CD4-positive, alpha-beta T cell (primary cell): ENCODE measurements around the gene DTX3L. TPM values are rescaled to one million over a fixed set of nuclear protein-coding genes. Genes with fewer than 3 reads are reported as not detected.

Experiments used
- ATAC-seq: fragments of 200-7000 bp; cut with Tn5 transposase; one replicate; pipeline ENCODE4 v1.10.0; 2022; ENCODE audit warnings: mild to moderate bottlenecking; ENCODE audit not compliant: poor library complexity
- CTCF ChIA-PET: fragments of 350-600 bp; sonication (Branson Sonifier 250); formaldehyde crosslinking; loops from one replicate; lab custom pipeline; 2021; ENCODE audit warnings: antibody characterized with exemption, inconsistent platforms; lab: Charles Lee
- POLR2A ChIA-PET: fragments of 350-600 bp; sonication (Branson Sonifier 250); formaldehyde crosslinking; loops from one replicate; lab custom pipeline; 2021; ENCODE audit warnings: antibody characterized with exemption, inconsistent platforms; lab: Charles Lee
- DNase-seq, 14 experiments: peaks; one replicate each; pipeline ENCODE4 v3.0.0-alpha.2; 2013 to 2020; ENCODE audit warnings: mixed read lengths in 2 of 14
- H3K27ac ChIP-seq, 2 donors: one replicate each; pipeline versions ENCODE4 v1.5.1 to v1.7.0; 2013; ENCODE audit warnings: low read length in 2 of 2, low read depth in 1 of 2, mild to moderate bottlenecking in 1 of 2
- H3K27me3 ChIP-seq, 2 experiments: 1 replicate in 1 of 2; 2 replicates in 1 of 2; pipeline versions ENCODE4 v1.6.1 to v1.7.0; 2013; ENCODE audit warnings: low read length in 2 of 2, control low read depth in 1 of 2, mild to moderate bottlenecking in 1 of 2, moderate library complexity in 1 of 2; ENCODE audit not compliant: insufficient read depth in 2 of 2, control insufficient read depth in 1 of 2
- H3K36me3 ChIP-seq: one replicate; pipeline ENCODE4 v1.6.1; 2013; ENCODE audit warnings: low read length, control low read depth; ENCODE audit not compliant: insufficient read depth
- H3K4me1 ChIP-seq: one replicate; pipeline ENCODE4 v1.6.1; 2013; ENCODE audit warnings: low read length, control low read depth; ENCODE audit not compliant: insufficient read depth
- H3K4me3 ChIP-seq: one replicate; pipeline ENCODE4 v1.5.1; 2013; ENCODE audit warnings: mild to moderate bottlenecking, low read length, moderate library complexity
- H3K9me3 ChIP-seq, 2 experiments: 1 replicate in 1 of 2; 2 replicates in 1 of 2; pipeline versions ENCODE4 v1.6.1 to v1.7.0; 2013; ENCODE audit warnings: low read length in 2 of 2, mild to moderate bottlenecking in 2 of 2, control low read depth in 1 of 2, moderate library complexity in 1 of 2; ENCODE audit not compliant: control insufficient read depth in 1 of 2, insufficient read depth in 1 of 2
- H3K27ac Mint-ChIP-seq: one replicate; pipeline ENCODE4 v1.8.0; 2020; ENCODE audit warnings: mixed read lengths
- H3K27me3 Mint-ChIP-seq: one replicate; pipeline ENCODE4 v1.8.0; 2021; ENCODE audit warnings: mixed read lengths
- H3K36me3 Mint-ChIP-seq: one replicate; pipeline ENCODE4 v1.8.0; 2021; ENCODE audit warnings: low read depth, mixed read lengths
- H3K4me1 Mint-ChIP-seq: one replicate; pipeline ENCODE4 v1.8.0; 2021; ENCODE audit warnings: low read depth, mixed read lengths
- H3K4me3 Mint-ChIP-seq: one replicate; pipeline ENCODE4 v1.8.0; 2020; ENCODE audit warnings: mild to moderate bottlenecking, mixed read lengths
- H3K9me3 Mint-ChIP-seq: one replicate; pipeline ENCODE4 v1.8.0; 2020; ENCODE audit warnings: mixed read lengths
- intact Hi-C, 2 experiments: fragments of 100-400 bp; cut with DNase I in 1 of 2; cut with micrococcal nuclease in 1 of 2; formaldehyde crosslinking; loops; one replicate each; pipeline versions ENCODE4 v1.15.1 to v1.9.0; 2023 to 2025; cut with DNase I, micrococcal nuclease
- total RNA-seq, 174 experiments: library from RNA in 2 of 174; stranded (reverse) in 2 of 174; gene quantifications; one replicate each; pipeline ENCODE4 v1.2.3 and lab custom pipeline; 2021 to 2026
- TF ChIP-seq, protein P1 (sequence below): fragments of 200-600 bp; IDR thresholded peaks from one replicate; pipeline ENCODE4 v1.8.0; 2022; ENCODE audit warnings: antibody characterized with exemption, mild to moderate bottlenecking

Gene DTX3L
- total RNA-seq, 2 experiments from 2014 or later: 15.4 to 18.6 TPM

DNA sequence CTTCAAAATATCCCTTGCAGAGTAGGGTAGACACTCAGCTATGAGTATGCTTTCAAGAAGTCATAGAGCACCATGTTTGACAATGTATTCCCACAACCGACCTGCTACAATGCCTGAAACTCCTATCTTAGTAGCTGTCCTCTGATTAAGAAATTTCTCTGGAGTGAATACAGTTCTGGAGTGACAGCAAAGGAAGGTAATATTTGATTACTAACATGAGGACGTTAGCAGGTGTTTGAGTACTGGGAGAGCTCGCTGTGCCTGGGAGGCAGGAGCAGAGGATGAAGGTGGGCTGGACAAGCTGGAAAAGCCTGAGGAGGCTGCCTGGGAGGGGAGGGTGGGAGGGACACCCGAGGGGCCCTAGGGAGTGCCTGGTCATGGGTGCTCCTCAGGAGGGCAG lies 56.3 kb downstream of the DTX3L start:
- Histone ChIP-seq H3K27me3 (no peaks in the 10 kb centered on the region), H3K36me3 (peaks cover 70% of the 10 kb centered on the region), H3K27ac (no peak overlapping the region), H3K4me3 (no peak overlapping the region), H3K9me3 (no peaks in the 10 kb centered on the region), H3K4me1 (no peaks in the 10 kb centered on the region)
- CTCF ChIA-PET: no interaction called here
- peaks cover 84% of the 10 kb centered on the region for H3K36me3 Mint-ChIP-seq
- ATAC-seq: no peak
- POLR2A ChIA-PET: no interaction called here
- intact Hi-C loops: no loop called here
- H3K27me3 Mint-ChIP-seq: no peaks in the 10 kb centered on the region
- no peak for DNase-seq
- H3K4me1 Mint-ChIP-seq: no peaks in the 10 kb centered on the region
- H3K9me3 Mint-ChIP-seq: no peaks in the 10 kb centered on the region
- no peak overlapping the region for H3K27ac Mint-ChIP-seq
- TF ChIP-seq, protein P1, sequence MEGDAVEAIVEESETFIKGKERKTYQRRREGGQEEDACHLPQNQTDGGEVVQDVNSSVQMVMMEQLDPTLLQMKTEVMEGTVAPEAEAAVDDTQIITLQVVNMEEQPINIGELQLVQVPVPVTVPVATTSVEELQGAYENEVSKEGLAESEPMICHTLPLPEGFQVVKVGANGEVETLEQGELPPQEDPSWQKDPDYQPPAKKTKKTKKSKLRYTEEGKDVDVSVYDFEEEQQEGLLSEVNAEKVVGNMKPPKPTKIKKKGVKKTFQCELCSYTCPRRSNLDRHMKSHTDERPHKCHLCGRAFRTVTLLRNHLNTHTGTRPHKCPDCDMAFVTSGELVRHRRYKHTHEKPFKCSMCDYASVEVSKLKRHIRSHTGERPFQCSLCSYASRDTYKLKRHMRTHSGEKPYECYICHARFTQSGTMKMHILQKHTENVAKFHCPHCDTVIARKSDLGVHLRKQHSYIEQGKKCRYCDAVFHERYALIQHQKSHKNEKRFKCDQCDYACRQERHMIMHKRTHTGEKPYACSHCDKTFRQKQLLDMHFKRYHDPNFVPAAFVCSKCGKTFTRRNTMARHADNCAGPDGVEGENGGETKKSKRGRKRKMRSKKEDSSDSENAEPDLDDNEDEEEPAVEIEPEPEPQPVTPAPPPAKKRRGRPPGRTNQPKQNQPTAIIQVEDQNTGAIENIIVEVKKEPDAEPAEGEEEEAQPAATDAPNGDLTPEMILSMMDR: no peak
- no peak overlapping the region for H3K4me3 Mint-ChIP-seq

DNA sequence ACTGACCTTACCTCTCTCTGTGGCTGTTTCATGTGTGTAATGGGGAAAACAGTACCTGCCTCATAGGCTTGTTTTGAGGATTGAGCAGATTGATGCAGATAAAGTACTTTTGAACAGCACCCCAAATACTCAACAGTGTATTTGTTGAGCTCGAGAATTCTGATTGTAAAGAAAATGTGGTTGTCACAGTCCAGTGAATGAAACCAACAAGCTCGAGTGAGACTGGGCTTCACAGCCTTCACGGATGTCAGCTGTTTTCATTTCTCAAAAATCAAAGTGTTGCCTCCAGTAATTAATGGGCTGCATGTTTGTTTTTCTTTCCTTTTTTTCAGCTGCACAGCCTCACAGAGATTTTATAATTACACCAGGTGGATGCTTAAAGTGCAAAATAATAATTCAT lies 57.0 kb downstream of the DTX3L start:
- Mint-ChIP-seq H3K4me3 (no peak overlapping the region), H3K27me3 (no peaks in the 10 kb centered on the region), H3K4me1 (no peaks in the 10 kb centered on the region), H3K27ac (no peak overlapping the region), H3K36me3 (peaks cover 82% of the 10 kb centered on the region), H3K9me3 (no peaks in the 10 kb centered on the region)
- H3K4me1 ChIP-seq: no peaks in the 10 kb centered on the region
- intact Hi-C loops: no loop called here
- ChIA-PET POLR2A (no interaction called here), CTCF (no interaction called here)
- no peaks in the 10 kb centered on the region for H3K27me3 ChIP-seq
- TF ChIP-seq, protein P1: no peak
- H3K36me3 ChIP-seq: peaks cover 69% of the 10 kb centered on the region
- ATAC-seq: no peak
- DNase-seq: no peak
- no peaks in the 10 kb centered on the region for H3K9me3 ChIP-seq
- no peak overlapping the region for H3K4me3 ChIP-seq
- no peak overlapping the region for H3K27ac ChIP-seq

DNA sequence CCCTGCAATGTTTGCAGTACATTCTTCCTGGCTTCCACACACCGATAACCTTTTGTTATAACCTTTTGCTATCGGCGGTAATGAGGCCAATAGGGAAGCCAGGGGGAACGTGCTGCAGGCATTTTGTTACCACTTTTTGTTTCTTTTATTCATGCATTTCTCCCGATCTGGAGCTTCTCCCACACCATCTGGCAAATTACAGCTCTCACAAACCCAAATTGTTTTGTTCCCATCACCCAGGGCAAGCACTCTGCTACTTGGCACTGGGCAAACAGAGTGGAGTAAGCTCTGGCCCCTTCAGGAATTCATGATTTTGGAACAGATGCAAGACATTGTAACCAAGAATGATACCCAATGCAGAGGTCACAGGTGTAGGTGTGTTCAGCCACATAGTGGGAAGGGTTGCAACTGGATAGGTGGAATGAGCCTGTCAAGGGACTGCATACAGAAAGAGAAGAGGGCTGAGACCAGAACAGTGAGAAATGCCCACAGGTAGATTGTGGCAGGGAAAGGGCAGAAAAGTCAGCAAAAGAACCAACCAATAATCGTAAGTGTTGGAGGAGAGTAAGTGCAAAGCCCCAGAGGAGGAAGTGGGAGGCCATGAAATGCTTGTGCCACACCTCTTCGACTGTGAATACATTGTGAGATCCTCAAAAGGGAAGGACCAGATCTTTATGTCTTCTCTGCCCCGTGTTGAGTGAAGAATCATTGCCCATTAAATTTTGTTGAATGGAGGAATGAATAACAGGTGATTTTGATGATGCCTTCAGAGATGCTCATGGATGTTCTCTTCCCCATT lies 59.1 kb downstream of the DTX3L start:
- CTCF ChIA-PET: no interaction called here
- Mint-ChIP-seq H3K27me3 (no peaks in the 10 kb centered on the region), H3K4me1 (no peaks in the 10 kb centered on the region), H3K4me3 (no peak overlapping the region), H3K27ac (no peak overlapping the region), H3K36me3 (peaks cover 86% of the 10 kb centered on the region), H3K9me3 (no peaks in the 10 kb centered on the region)
- POLR2A ChIA-PET: no interaction called here
- Histone ChIP-seq H3K4me1 (no peaks in the 10 kb centered on the region), H3K27me3 (no peaks in the 10 kb centered on the region), H3K9me3 (no peaks in the 10 kb centered on the region), H3K27ac (no peak overlapping the region), H3K36me3 (peaks cover 74% of the 10 kb centered on the region), H3K4me3 (no peak overlapping the region)
- no peak for DNase-seq
- ATAC-seq: no peak
- intact Hi-C loops: no loop called here
- TF ChIP-seq, protein P1: no peak

Other genes starting within 250 kb of the DTX3L start
- 1 to 10 TPM; 1.2 to 1.4 TPM for gene CSTA, start 239.1 kb upstream of the DTX3L start, total RNA-seq
- gene MIX23, start 181.1 kb upstream of the DTX3L start, total RNA-seq: 10 to 100 TPM; 12.4 to 17.5 TPM
- 10 to 100 TPM; 32.8 to 34.6 TPM for gene FAM162A, start 180.2 kb upstream of the DTX3L start, total RNA-seq
- 1 to 10 TPM; 2.3 to 2.4 TPM for gene WDR5B, start 148.3 kb upstream of the DTX3L start, total RNA-seq
- 10 to 100 TPM; 46.2 to 49.8 TPM for gene KPNA1, start 49.4 kb upstream of the DTX3L start, total RNA-seq
- gene PARP9, start within 50 bp of the DTX3L start, total RNA-seq: 10 to 100 TPM; 13.2 to 14.4 TPM
- gene PARP15, start 13.3 kb downstream of the DTX3L start, total RNA-seq: 10 to 100 TPM; 41.6 to 41.8 TPM
- gene PARP14, start 116.5 kb downstream of the DTX3L start, total RNA-seq: 10 to 100 TPM; 29.0 to 31.6 TPM
- gene HSPBAP1, start 229.5 kb downstream of the DTX3L start, total RNA-seq: 10 to 100 TPM in 1 of 2 experiments, 1 to 10 TPM in 1; 9.3 to 11.0 TPM
- 1 to 10 TPM; 4.7 to 5.1 TPM for gene SLC49A4, start 230.7 kb downstream of the DTX3L start, total RNA-seq